Activated naive CD4-positive, alpha-beta T cell treated with anti-CD3 and anti-CD28 coated beads, Interleukin-2, amount 50 U/mL, for 16 hours (primary cell): ENCODE results near the gene FXR2.

Experiments used
- DNase-seq: peaks from one replicate; pipeline ENCODE4 v3.0.0-alpha.2; 2020

Gene FXR2

GRCh38 chr17:7569571-7569970 is 45.1 kb downstream of the FXR2 start:
- no peak for DNase-seq

GRCh38 chr17:7563115-7563869 is 51.4 kb downstream of the FXR2 start:
- no peak for DNase-seq

- DNase-seq = peak; percentile 39
Observed at GRCh38 chr17:7562208-7562605, 52.5 kb downstream of the FXR2 start.

GRCh38 chr17:7561589-7562207 is 53.0 kb downstream of the FXR2 start, which contains the start of gene SENP3:
SENP3 (plus strand) TSS chr17:7561919; CDS start chr17:7563077, 1,158 bp downstream.
- peak; percentile 92 for DNase-seq

- peak; percentile 86 for DNase-seq
Observed at GRCh38 chr17:7561028-7561575, 53.6 kb downstream of the FXR2 start.

GRCh38 chr17:7560172-7561027 is 54.3 kb downstream of the FXR2 start:
- DNase-seq = peak; percentile 68

- no peak for DNase-seq
Observed at GRCh38 chr17:7559320-7560171, 55.2 kb downstream of the FXR2 start.

- no peak for DNase-seq
Observed at GRCh38 chr17:7558544-7559319, 56.0 kb downstream of the FXR2 start, which contains the start of gene TNFSF13. TNFSF13 (plus strand) TSS chr17:7558750; CDS start chr17:7559040, 290 bp downstream.

GRCh38 chr17:7557775-7558543 is 56.7 kb downstream of the FXR2 start:
- DNase-seq = peak; percentile 34

- DNase-seq = no peak
Observed at GRCh38 chr17:7557147-7557764, 57.4 kb downstream of the FXR2 start.

GRCh38 chr17:7556627-7557026 is 58.1 kb downstream of the FXR2 start:
- DNase-seq = no peak

GRCh38 chr17:7555320-7555948 is 59.3 kb downstream of the FXR2 start:
- DNase-seq = no peak

GRCh38 chr17:7553356-7553755 is 61.3 kb downstream of the FXR2 start:
- DNase-seq = no peak

GRCh38 chr17:7552621-7553051 is 62.1 kb downstream of the FXR2 start:
- DNase-seq = no peak

GRCh38 chr17:7551396-7551795 is 63.3 kb downstream of the FXR2 start:
- no peak for DNase-seq

GRCh38 chr17:7550344-7550743 is 64.4 kb downstream of the FXR2 start:
- DNase-seq = no peak

- peak; percentile 50 for DNase-seq
Observed at GRCh38 chr17:7549401-7550055, 65.2 kb downstream of the FXR2 start.

GRCh38 chr17:7548585-7549400 is 65.9 kb downstream of the FXR2 start, which contains the start of gene TNFSF12:
TNFSF12 (plus strand) TSS chr17:7549058; CDS start chr17:7549154, 96 bp downstream.
- peak; percentile 49 for DNase-seq
